Activated T-cell treated with anti-CD3 and anti-CD28 coated beads for 1 hour (primary cell): ENCODE data around the gene ZDHHC14.

Experiments used
- DNase-seq: peaks from one replicate; pipeline ENCODE4 v3.0.0-alpha.2; 2020; ENCODE audit warnings: low read depth

Gene ZDHHC14

GRCh38 chr6:157534134-157534871 lies 153.3 kb downstream of the ZDHHC14 start:
- DNase-seq = no peak

GRCh38 chr6:157534977-157535339 lies 154.0 kb downstream of the ZDHHC14 start:
- DNase-seq = no peak

GRCh38 chr6:157535340-157536222 lies 154.6 kb downstream of the ZDHHC14 start:
- no peak for DNase-seq

- DNase-seq = no peak
These were observed 155.2 kb downstream of the ZDHHC14 start for GRCh38 chr6:157536223-157536545.

GRCh38 chr6:157537556-157537955 lies 156.6 kb downstream of the ZDHHC14 start:
- DNase-seq = no peak

- DNase-seq = no peak
These were observed 157.2 kb downstream of the ZDHHC14 start for GRCh38 chr6:157538168-157538567.

GRCh38 chr6:157538698-157539097 lies 157.7 kb downstream of the ZDHHC14 start:
- no peak for DNase-seq

- DNase-seq = no peak
These were observed 158.4 kb downstream of the ZDHHC14 start for GRCh38 chr6:157539421-157539822.

GRCh38 chr6:157539900-157540752 lies 159.1 kb downstream of the ZDHHC14 start:
- no peak for DNase-seq

- no peak for DNase-seq
These were observed 160.8 kb downstream of the ZDHHC14 start for GRCh38 chr6:157541618-157542413.

GRCh38 chr6:157542414-157543160 lies 161.6 kb downstream of the ZDHHC14 start:
- no peak for DNase-seq

GRCh38 chr6:157546321-157546720 lies 165.3 kb downstream of the ZDHHC14 start:
- DNase-seq = no peak

- no peak for DNase-seq
These were observed 166.1 kb downstream of the ZDHHC14 start for GRCh38 chr6:157547112-157547511.

GRCh38 chr6:157548635-157549467 lies 167.9 kb downstream of the ZDHHC14 start:
- no peak for DNase-seq

GRCh38 chr6:157549468-157549745 lies 168.4 kb downstream of the ZDHHC14 start:
- no peak for DNase-seq

- DNase-seq = no peak
These were observed 169.4 kb downstream of the ZDHHC14 start for GRCh38 chr6:157550114-157550989.

- no peak for DNase-seq
These were observed 170.2 kb downstream of the ZDHHC14 start for GRCh38 chr6:157551041-157551832.

GRCh38 chr6:157552081-157552747 lies 171.2 kb downstream of the ZDHHC14 start:
- DNase-seq = no peak
